ENCODE measurements around the gene SMIM44.

- TF ChIP-seq TFE3 (CRISPR knock-in tag; IDR thresholded peaks at IDR 0.05) (no peak), SREBF2 (CRISPR knock-in tag; IDR thresholded peaks at IDR 0.05) (no peak), NFRKB (IDR thresholded peaks at IDR 0.05; ENCODE audit: low read depth) (no peak), ZNF518B (CRISPR knock-in tag; IDR thresholded peaks at IDR 0.05) (no peak), CEBPB (tag; IDR thresholded peaks at IDR 0.05) (no peak), BRF2 (IDR thresholded peaks at IDR 0.05; ENCODE audit: borderline replicate concordance, insufficient read depth, insufficient read length) (no peak), BRD9 (IDR thresholded peaks at IDR 0.05; ENCODE audit: low read depth, partially characterized antibody) (no peak), FOS (IDR thresholded peaks at IDR 0.05; ENCODE audit: extremely low read depth, insufficient read length) (no peak), ZNF79 (CRISPR knock-in tag; IDR thresholded peaks at IDR 0.05; ENCODE audit: low read depth) (no peak), BCLAF1 (IDR thresholded peaks at IDR 0.05; ENCODE audit: borderline replicate concordance in 1 of 2, control insufficient read depth in 1 of 2, low read depth in 2 of 2, low read length in 1 of 2) (no peak), TCF7 (IDR thresholded peaks at IDR 0.05; ENCODE audit: borderline replicate concordance) (no peak), ZBTB2 (IDR thresholded peaks at IDR 0.05) (no peak), KLF1 (tag; IDR thresholded peaks at IDR 0.05) (no peak)
Observed at GRCh38 chr19:3501780-3502179, 18.5 kb upstream of the SMIM44 start.

All from K562 (cell line).